ENCODE data around the gene PLN.

PLN gene

GRCh38 chr6:118589649-118590365 is 41.7 kb downstream of the PLN start:
- no peak overlapping the region for H3K4me2 ChIP-seq (ENCODE audit: low read length)
- H3K36me3 ChIP-seq (ENCODE audit: insufficient read depth, low read length), result no peaks in the 10 kb centered on the region

GRCh38 chr6:118591897-118592296 is 43.8 kb downstream of the PLN start:
- TF ChIP-seq CTCF (IDR thresholded peaks at IDR 0.05; ENCODE audit: low read length) (no peak), EZH2 (IDR thresholded peaks at IDR 0.05; ENCODE audit: borderline replicate concordance, low read length) (no peak)
- Histone ChIP-seq H3K4me1 (ENCODE audit: insufficient read depth, low read length, severe bottlenecking) (no peaks in the 10 kb centered on the region), H3K27me3 (ENCODE audit: insufficient read depth, low read length) (no peaks in the 10 kb centered on the region), H3K9me2 (ENCODE audit: low read depth, low read length) (no peaks in the 10 kb centered on the region), H3K4me2 (ENCODE audit: low read length) (no peak overlapping the region), H3K9ac (ENCODE audit: low read length) (no peak overlapping the region), H3K4me3 (ENCODE audit: low read depth, low read length, poor library complexity, severe bottlenecking) (no peak overlapping the region), H3K27ac (ENCODE audit: low read depth, low read length, poor library complexity, severe bottlenecking) (no peak overlapping the region), H3F3A (ENCODE audit: insufficient read depth, low read length) (no peaks in the 10 kb centered on the region), H3K36me3 (ENCODE audit: insufficient read depth, low read length) (no peaks in the 10 kb centered on the region), H2AFZ (ENCODE audit: low read length) (no peak overlapping the region), H4K20me1 (ENCODE audit: insufficient read depth, low read length) (no peaks in the 10 kb centered on the region), H3K79me2 (ENCODE audit: insufficient read depth, low read length) (no peaks in the 10 kb centered on the region), H3K9me3 (ENCODE audit: low read length) (0 out of 2 replicates have a peak, but pooled peaks cover 5% of the 10 kb centered on the region)

More at GRCh38 chr6:118589649-118590365, 41.7 kb downstream of the PLN start:
- H3K9me3 ChIP-seq (ENCODE audit: low read length), result 0 out of 2 replicates have a peak, but pooled peaks cover 5% of the 10 kb centered on the region
- no peaks in the 10 kb centered on the region for H4K20me1 ChIP-seq (ENCODE audit: insufficient read depth, low read length)
- no peaks in the 10 kb centered on the region for H3K79me2 ChIP-seq (ENCODE audit: insufficient read depth, low read length)
- no peaks in the 10 kb centered on the region for H3K4me1 ChIP-seq (ENCODE audit: insufficient read depth, low read length, severe bottlenecking)
- no peak overlapping the region for H2AFZ ChIP-seq (ENCODE audit: low read length)
- no peak overlapping the region for H3K27ac ChIP-seq (ENCODE audit: low read depth, low read length, poor library complexity, severe bottlenecking)
- TF ChIP-seq EZH2 (IDR thresholded peaks at IDR 0.05; ENCODE audit: borderline replicate concordance, low read length), result no peak
- TF ChIP-seq CTCF (IDR thresholded peaks at IDR 0.05; ENCODE audit: low read length), result no peak
- H3K27me3 ChIP-seq (ENCODE audit: insufficient read depth, low read length), result no peaks in the 10 kb centered on the region
- H3K4me3 ChIP-seq (ENCODE audit: low read depth, low read length, poor library complexity, severe bottlenecking), result no peak overlapping the region
- no peaks in the 10 kb centered on the region for H3F3A ChIP-seq (ENCODE audit: insufficient read depth, low read length)
- no peak overlapping the region for H3K9ac ChIP-seq (ENCODE audit: low read length)
- H3K9me2 ChIP-seq (ENCODE audit: low read depth, low read length), result no peaks in the 10 kb centered on the region

- Histone ChIP-seq H2AFZ (ENCODE audit: low read length) (no peak overlapping the region), H3K9me3 (ENCODE audit: low read length) (0 out of 2 replicates have a peak, but pooled peaks cover 5% of the 10 kb centered on the region), H3K4me2 (ENCODE audit: low read length) (no peak overlapping the region), H3K4me3 (ENCODE audit: low read depth, low read length, poor library complexity, severe bottlenecking) (no peak overlapping the region), H3K9ac (ENCODE audit: low read length) (no peak overlapping the region), H3K36me3 (ENCODE audit: insufficient read depth, low read length) (no peaks in the 10 kb centered on the region), H4K20me1 (ENCODE audit: insufficient read depth, low read length) (no peaks in the 10 kb centered on the region), H3F3A (ENCODE audit: insufficient read depth, low read length) (no peaks in the 10 kb centered on the region), H3K4me1 (ENCODE audit: insufficient read depth, low read length, severe bottlenecking) (no peaks in the 10 kb centered on the region), H3K27me3 (ENCODE audit: insufficient read depth, low read length) (no peaks in the 10 kb centered on the region), H3K27ac (ENCODE audit: low read depth, low read length, poor library complexity, severe bottlenecking) (no peak overlapping the region), H3K9me2 (ENCODE audit: low read depth, low read length) (no peaks in the 10 kb centered on the region), H3K79me2 (ENCODE audit: insufficient read depth, low read length) (no peaks in the 10 kb centered on the region)
- no peak for TF ChIP-seq EZH2 (IDR thresholded peaks at IDR 0.05; ENCODE audit: borderline replicate concordance, low read length)
- no peak for TF ChIP-seq CTCF (IDR thresholded peaks at IDR 0.05; ENCODE audit: low read length)
These were observed 46.8 kb downstream of the PLN start for GRCh38 chr6:118594877-118595276.

Measured in OCI-LY1 (cell line).